HepG2 (cell line): ENCODE data around the gene RSAD1. TPM values are rescaled to one million over a fixed set of nuclear protein-coding genes. Genes with fewer than 3 reads are reported as not detected.

Experiments
- ATAC-seq: fragments of 200-7000 bp; cut with Tn5 transposase; 3 replicates; pipeline ENCODE4 v1.9.1; 2020; ENCODE audit warnings: mild to moderate bottlenecking, moderate library complexity
- BruUV-seq: library from RNA; stranded (reverse); fragments of 400-500 nt; replicated peaks from 2 replicates; lab custom pipeline; 2021; lab: Mats Ljungman, UMichigan
- CTCF ChIA-PET: fragments of 300-600 bp; formaldehyde crosslinking; extraction: SDS; loops from one replicate; lab custom pipeline; 2021; ENCODE audit warnings: low total read pairs, inconsistent platforms, low intra/inter-chr PET ratio; lab: Yijun Ruan, JAX
- POLR2A ChIA-PET: fragments of 350-600 bp; sonication (Branson Sonifier 250); formaldehyde crosslinking; loops from one replicate; lab custom pipeline; 2020; ENCODE audit warnings: antibody characterized with exemption, inconsistent platforms; lab: Yijun Ruan, JAX
- DNase-seq: peaks from one replicate; pipeline ENCODE4 v3.0.0-alpha.2; 2015; ENCODE audit warnings: low spot score
- FAIRE-seq: peaks from 3 replicates; lab custom pipeline; 2011; peaks lifted over from hg19 to GRCh38; lab: Jason Lieb, UNC
- H2AFZ ChIP-seq: one replicate; pipeline ENCODE4 v1.6.1; 2011; ENCODE audit warnings: low read length, inconsistent platforms
- H3K27ac ChIP-seq: fragments of 300-600 bp; 3 replicates; pipeline ENCODE4 v1.8.0; 2011; ENCODE audit warnings: mixed run types, mild to moderate bottlenecking, mixed read lengths, low read length, inconsistent platforms; ENCODE audit not compliant: insufficient read depth; ENCODE audit errors: extremely low read length
- H3K27me3 ChIP-seq, 2 experiments: fragments of 200-600 bp in 1 of 2; 2 replicates in 1 of 2; 3 replicates in 1 of 2; pipeline versions ENCODE4 v1.6.0 to v1.8.0; 2011; ENCODE audit warnings: low read length in 2 of 2, mild to moderate bottlenecking in 2 of 2, moderate library complexity in 2 of 2, inconsistent platforms in 1 of 2; ENCODE audit not compliant: insufficient read depth in 2 of 2, control insufficient read depth in 1 of 2
- H3K36me3 ChIP-seq, 2 experiments: fragments of 200-600 bp in 1 of 2; replicated peaks in 1 of 2; 2 replicates in 1 of 2; 3 replicates in 1 of 2; pipeline versions ENCODE4 v1.5.1 to v1.8.0; 2011; ENCODE audit warnings: low read length in 2 of 2, inconsistent platforms in 1 of 2; ENCODE audit not compliant: insufficient read depth in 2 of 2, control insufficient read depth in 1 of 2
- H3K4me1 ChIP-seq: 2 replicates; pipeline ENCODE4 v1.5.1; 2012; ENCODE audit warnings: low read length, inconsistent platforms; ENCODE audit not compliant: insufficient read depth
- H3K4me2 ChIP-seq: 2 replicates; pipeline ENCODE4 v1.6.0; 2011; ENCODE audit warnings: low read depth, low read length, inconsistent platforms
- H3K4me3 ChIP-seq, 3 experiments: fragments of 200-600 bp in 1 of 3; sonication (generic), shearing (Covaris generic) in 1 of 3; replicated peaks in 1 of 3; 2 replicates each; pipeline ENCODE4 v1.5.1; 2011 to 2016; ENCODE audit warnings: low read length in 3 of 3, inconsistent platforms in 2 of 3, low read depth in 2 of 3, mild to moderate bottlenecking in 2 of 3, control low read depth in 1 of 3, mixed read lengths in 1 of 3; ENCODE audit not compliant: insufficient read depth in 1 of 3
- H3K79me2 ChIP-seq: one replicate; pipeline ENCODE4 v1.6.1; 2011; ENCODE audit warnings: low read length, inconsistent platforms; ENCODE audit not compliant: insufficient read depth
- H3K9ac ChIP-seq: 2 replicates; pipeline ENCODE4 v1.6.0; 2011; ENCODE audit warnings: mild to moderate bottlenecking, low read depth, low read length, inconsistent platforms; ENCODE audit not compliant: insufficient read depth
- H3K9me3 ChIP-seq: 2 replicates; pipeline ENCODE4 v1.5.1; 2012; ENCODE audit warnings: mild to moderate bottlenecking, low read length
- H4K20me1 ChIP-seq: 2 replicates; pipeline ENCODE4 v1.6.0; 2011; ENCODE audit warnings: inconsistent platforms, mild to moderate bottlenecking, low read length, moderate library complexity; ENCODE audit not compliant: insufficient read depth
- BORCS8-MEF2B ChIP-seq: sonication (generic); formaldehyde crosslinking; IDR thresholded peaks from 2 replicates; pipeline ENCODE4 v1.8.0; 2022; ENCODE audit warnings: mild to moderate bottlenecking, missing genetic modification reagents
- CC2D1A ChIP-seq: sonication (generic); formaldehyde crosslinking; IDR thresholded peaks from 2 replicates; pipeline ENCODE4 v1.8.1; 2023; ENCODE audit warnings: mild to moderate bottlenecking, missing genetic modification reagents
- PHF20 ChIP-seq: sonication (generic); formaldehyde crosslinking; IDR thresholded peaks from 2 replicates; pipeline ENCODE4 v1.5.0; 2020; ENCODE audit warnings: mild to moderate bottlenecking, missing genetic modification reagents
- RNF2 ChIP-seq: fragments of 450-650 bp; conservative IDR thresholded peaks from 2 replicates; pipeline ENCODE4 v1.6.1; 2016; ENCODE audit warnings: low read depth
- TCF7 ChIP-seq: sonication (generic); IDR thresholded peaks from 2 replicates; pipeline ENCODE4 v1.6.1; 2016; ENCODE audit warnings: antibody characterized with exemption, low read depth
- ZBTB20 ChIP-seq: sonication (generic); formaldehyde crosslinking; IDR thresholded peaks from 2 replicates; pipeline ENCODE4 v1.8.1; 2023; ENCODE audit warnings: missing genetic modification reagents, low read depth, mild to moderate bottlenecking, borderline replicate concordance
- ZBTB21 ChIP-seq: sonication (generic); formaldehyde crosslinking; IDR thresholded peaks from 2 replicates; pipeline ENCODE4 v1.4.0; 2020; ENCODE audit warnings: missing genetic modification reagents
- ZMYM3 ChIP-seq: sonication (generic); formaldehyde crosslinking; IDR thresholded peaks from 2 replicates; pipeline ENCODE4 v1.5.1; 2020; ENCODE audit warnings: mild to moderate bottlenecking, missing genetic modification reagents
- ZNF160 ChIP-seq: sonication (generic); formaldehyde crosslinking; IDR thresholded peaks from 2 replicates; pipeline ENCODE4 v1.8.0; 2022; ENCODE audit warnings: mild to moderate bottlenecking, inconsistent platforms, missing genetic modification reagents
- ZNF274 ChIP-seq: sonication (generic); formaldehyde crosslinking; IDR thresholded peaks from 2 replicates; pipeline ENCODE4 v1.5.1; 2020; ENCODE audit warnings: mild to moderate bottlenecking, missing genetic modification reagents
- ZNF572 ChIP-seq: sonication (generic); formaldehyde crosslinking; IDR thresholded peaks from 2 replicates; pipeline ENCODE4 v1.5.1; 2020; ENCODE audit warnings: mild to moderate bottlenecking, missing genetic modification reagents
- ZNF598 ChIP-seq: sonication (generic); formaldehyde crosslinking; IDR thresholded peaks from 2 replicates; pipeline ENCODE4 v1.5.1; 2020; ENCODE audit warnings: mild to moderate bottlenecking, missing genetic modification reagents, borderline replicate concordance
- ZNF652 ChIP-seq: IDR thresholded peaks from 2 replicates; pipeline ENCODE4 v1.6.1; 2016; ENCODE audit warnings: low read depth, borderline replicate concordance
- ZNF772 ChIP-seq: sonication (generic); formaldehyde crosslinking; IDR thresholded peaks from 2 replicates; pipeline ENCODE4 v1.5.0; 2020; ENCODE audit warnings: mild to moderate bottlenecking, missing genetic modification reagents
- ZNF891 ChIP-seq: sonication (generic); formaldehyde crosslinking; IDR thresholded peaks from 2 replicates; pipeline ENCODE4 v1.5.0; 2020; ENCODE audit warnings: mild to moderate bottlenecking, missing genetic modification reagents
- WGBS: methylation state at CpG from one replicate; pipeline ENCODE4 v1.1.6; 2017; ENCODE audit warnings: low lambda C conversion rate; 5-methylcytosine and 5-hydroxymethylcytosine counted together
- in situ Hi-C: cut with HindIII; loops from 2 replicates; pipeline ENCODE4 v1.10.0; 2017; ENCODE audit warnings: low pct_unique_long_range_greater_than_20kb; ENCODE audit not compliant: extremely low pct_ligation_motif_present
- intact Hi-C: fragments of 100-400 bp; cut with micrococcal nuclease; formaldehyde crosslinking; loops from one replicate; pipeline ENCODE4 v1.10.0; 2022; ENCODE audit not compliant: unreplicated experiment
- polyA plus RNA-seq, 8 experiments: library from polyadenylated mRNA; depleted of rRNA in 3 of 8; stranded (reverse) in 7 of 8; unstranded in 1 of 8; fragments of >200 nt; fragmentation: Illumina TruSeq in 4 of 8; extraction: Trizol in 4 of 8; gene quantifications; 2 replicates each; pipeline versions ENCODE4 v1.2.1 to v1.2.3, GENCODE V29; 2011 to 2016; ENCODE audit warnings: low read depth in 4 of 8, missing spikeins in 1 of 8, mixed read lengths in 1 of 8; ENCODE audit not compliant: insufficient read depth in 1 of 8
- total RNA-seq, 5 experiments: library from RNA; depleted of rRNA; stranded (reverse); fragments of >200 nt; fragmentation: Illumina TruSeq; extraction: Trizol; gene quantifications; 2 replicates each; pipeline ENCODE4 v1.2.3, GENCODE V29; 2016; ENCODE audit warnings: low read depth in 1 of 5
- TF ChIP-seq, protein P1 (sequence below): sonication (generic); formaldehyde crosslinking; IDR thresholded peaks from 2 replicates; pipeline ENCODE4 v1.8.0; 2022; ENCODE audit warnings: mild to moderate bottlenecking, missing genetic modification reagents, borderline replicate concordance

Gene RSAD1
- total and polyA plus RNA-seq, 2 of the 13 experiments (the other 11 are each of a cell fraction or from before 2014, with no cell fraction given) = 22.7 to 27.7 TPM

DNA sequence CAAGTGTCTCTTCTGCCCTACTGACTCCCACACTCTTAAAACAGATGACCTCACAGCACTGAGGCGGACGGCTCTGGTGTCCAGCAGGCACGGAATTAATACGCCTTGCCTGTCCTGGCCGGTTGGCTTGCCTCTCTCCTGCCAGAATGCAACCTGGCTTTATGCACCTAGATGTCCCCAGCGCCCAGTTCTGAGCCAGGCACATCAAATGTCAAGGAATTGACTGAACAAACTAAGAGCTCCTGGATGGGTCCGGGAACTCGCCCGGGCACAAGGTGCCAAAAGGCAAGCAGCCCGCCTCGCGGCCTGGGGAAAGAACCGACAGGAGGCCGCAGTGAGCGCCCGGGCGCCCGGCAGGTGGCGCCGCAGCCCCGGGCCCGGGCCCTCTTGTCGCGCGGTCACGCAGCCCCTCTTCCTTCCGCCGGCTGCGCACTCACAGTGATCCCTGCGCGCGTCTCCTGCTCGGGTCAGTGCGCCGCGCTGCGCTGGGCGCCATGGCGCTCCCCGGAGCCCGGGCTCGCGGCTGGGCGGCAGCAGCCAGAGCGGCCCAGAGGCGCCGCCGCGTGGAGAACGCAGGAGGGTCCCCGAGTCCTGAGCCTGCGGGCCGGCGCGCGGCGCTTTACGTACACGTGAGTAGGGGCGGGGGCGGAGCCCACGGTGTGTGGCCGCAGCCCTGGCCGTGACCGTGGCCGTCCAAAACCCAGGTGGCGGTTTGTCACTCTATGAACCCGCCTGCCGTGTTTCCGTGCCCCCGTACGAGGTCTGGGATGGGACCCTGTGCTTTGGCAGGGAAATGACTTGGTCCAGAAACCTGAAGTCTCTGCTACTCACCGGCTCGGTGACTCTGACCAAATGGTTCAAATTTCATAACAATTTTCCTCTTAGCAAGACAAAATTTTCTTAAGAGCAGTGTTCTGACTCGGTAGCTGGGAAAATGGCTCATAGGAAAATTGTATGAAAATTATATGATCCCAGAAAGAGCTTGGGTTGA is at the start of gene RSAD1 (continued):
- TF ChIP-seq, protein P1, sequence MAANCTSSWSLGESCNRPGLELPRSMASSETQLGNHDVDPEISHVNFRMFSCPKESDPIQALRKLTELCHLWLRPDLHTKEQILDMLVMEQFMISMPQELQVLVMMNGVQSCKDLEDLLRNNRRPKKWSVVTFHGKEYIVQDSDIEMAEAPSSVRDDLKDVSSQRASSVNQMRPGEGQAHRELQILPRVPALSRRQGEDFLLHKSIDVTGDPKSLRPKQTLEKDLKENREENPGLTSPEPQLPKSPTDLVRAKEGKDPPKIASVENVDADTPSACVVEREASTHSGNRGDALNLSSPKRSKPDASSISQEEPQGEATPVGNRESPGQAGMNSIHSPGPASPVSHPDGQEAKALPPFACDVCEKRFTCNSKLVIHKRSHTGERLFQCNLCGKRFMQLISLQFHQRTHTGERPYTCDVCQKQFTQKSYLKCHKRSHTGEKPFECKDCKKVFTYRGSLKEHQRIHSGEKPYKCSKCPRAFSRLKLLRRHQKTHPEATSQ (CRISPR knock-in tag) = 0 out of 2 replicates have a peak, but pooled peaks have one; percentile 79
- TF ChIP-seq BORCS8-MEF2B (CRISPR knock-in tag) = no peak; the same call in none of the 2 replicates
- peak; percentile 14; the same call in 1 of the 2 replicates for TF ChIP-seq ZBTB20
- TF ChIP-seq ZMYM3 (CRISPR knock-in tag) = no peak
- no peak; the same call in 1 of the 2 replicates for TF ChIP-seq TCF7
- peak; percentile 86 for TF ChIP-seq PHF20 (CRISPR knock-in tag)
- TF ChIP-seq CC2D1A (CRISPR knock-in tag) = no peak
- no peak for TF ChIP-seq ZBTB21 (CRISPR knock-in tag)
- peak; percentile 88 for TF ChIP-seq RNF2

- DNase-seq = no peak
- BruUV-seq = no TSS peak
Measured at GRCh38 chr17:50429793-50430192, 48.9 kb upstream of the RSAD1 start.

More at GRCh38 chr17:50429793-50430192, 48.9 kb upstream of the RSAD1 start:
- in situ Hi-C loops = no loop called here
- Histone ChIP-seq H3K9me3 (no peaks in the 10 kb centered on the region), H4K20me1 (no peaks in the 10 kb centered on the region), H3K9ac (peak overlapping the region; percentile 84; the same call in 1 of the 2 replicates), H3K4me3 (no peak overlapping the region), H2AFZ (no peak overlapping the region), H3K27me3 (no peaks in the 10 kb centered on the region; a peak in 1 of 5 replicates), H3K36me3 (peaks cover 0 to 4% of the 10 kb centered on the region in 2 experiments; a peak in 1 of 5 replicates), H3K79me2 (peaks cover 38% of the 10 kb centered on the region), H3K27ac (peak overlapping the region; percentile 83), H3K4me1 (peaks cover 72% of the 10 kb centered on the region), H3K4me2 (peak overlapping the region; percentile 99)
- ChIA-PET CTCF (interaction anchor here (4.1 kb wide), 1 partner anchor 49 kb away, joined by 20 read pairs; the partner anchor contains the start of gene RSAD1), POLR2A (interaction anchor here (1.2 to 5.6 kb wide), 10 partner anchors 9 to 666 kb away, joined by 3 to 99 read pairs (median 6); partner anchors contain the start of genes FAM117A and LRRC59)
- TF ChIP-seq ZNF891 (CRISPR knock-in tag) (0 out of 2 replicates have a peak, but pooled peaks have one; percentile 13), ZNF598 (CRISPR knock-in tag) (peak; percentile 45; the same call in 1 of the 2 replicates), ZNF160 (CRISPR knock-in tag) (no peak), ZNF772 (CRISPR knock-in tag) (0 out of 2 replicates have a peak, but pooled peaks have one; percentile 29), ZNF274 (peak; percentile 70; the same call in 1 of the 2 replicates), ZNF652 (CRISPR knock-in tag) (no peak), ZNF572 (CRISPR knock-in tag) (0 out of 2 replicates have a peak, but pooled peaks have one; percentile 27)
- WGBS = 86% methylated on average over 4 of the region's 4 CpGs
- intact Hi-C loops = loop anchor here (1.0 kb wide), 1 partner anchor 47 kb away; no protein-coding TSS in a partner anchor
- FAIRE-seq (no peak), ATAC-seq (no peak)
